WTC11 (cell line): ENCODE measurements around the gene BTD. TPM values are rescaled to one million over a fixed set of nuclear protein-coding genes. Genes with fewer than 3 reads are reported as not detected.

Experiments
- ATAC-seq: fragments of 200-7000 bp; cut with Tn5 transposase; 2 replicates; pipeline ENCODE4 v1.10.0; 2021; ENCODE audit warnings: mild to moderate bottlenecking, moderate library complexity
- CTCF ChIA-PET: fragments of 300-600 bp; sonication (Branson Sonifier 250); formaldehyde crosslinking; loops from one replicate; lab custom pipeline; 2021; ENCODE audit warnings: antibody characterized with exemption; lab: Charles Lee
- POLR2A ChIA-PET: fragments of 350-600 bp; sonication (Branson Sonifier 250); formaldehyde crosslinking; loops from one replicate; lab custom pipeline; 2021; ENCODE audit warnings: antibody characterized with exemption; lab: Charles Lee
- DNase-seq: peaks from one replicate; pipeline ENCODE4 v3.0.0; 2021; ENCODE audit warnings: low spot score
- H3K27ac Mint-ChIP-seq: 2 replicates; pipeline ENCODE4 v1.8.0; 2021; ENCODE audit warnings: mixed read lengths
- H3K27me3 Mint-ChIP-seq: 2 replicates; pipeline ENCODE4 v1.8.0; 2021; ENCODE audit warnings: low read depth, mild to moderate bottlenecking, moderate library complexity, mixed read lengths
- H3K36me3 Mint-ChIP-seq: 2 replicates; pipeline ENCODE4 v1.8.0; 2021; ENCODE audit warnings: mixed read lengths
- H3K4me1 Mint-ChIP-seq: 2 replicates; pipeline ENCODE4 v1.8.0; 2022; ENCODE audit warnings: mixed read lengths
- H3K4me3 Mint-ChIP-seq: 2 replicates; pipeline ENCODE4 v1.8.0; 2021; ENCODE audit warnings: mild to moderate bottlenecking, moderate library complexity, mixed read lengths
- H3K9me3 Mint-ChIP-seq: 2 replicates; pipeline ENCODE4 v1.8.0; 2021; ENCODE audit warnings: mixed read lengths
- ATF1 ChIP-seq: sonication (generic); formaldehyde crosslinking; IDR thresholded peaks from 2 replicates; pipeline ENCODE4 v1.8.1; 2023; ENCODE audit warnings: mild to moderate bottlenecking, moderate library complexity, missing genetic modification reagents
- CREB1 ChIP-seq: sonication (generic); formaldehyde crosslinking; IDR thresholded peaks from 2 replicates; pipeline ENCODE4 v1.8.0; 2023; ENCODE audit warnings: mild to moderate bottlenecking, missing genetic modification reagents
- ETV6 ChIP-seq: sonication (generic); formaldehyde crosslinking; IDR thresholded peaks from 2 replicates; pipeline ENCODE4 v1.8.1; 2022; ENCODE audit warnings: mild to moderate bottlenecking, missing genetic modification reagents
- FOXK1 ChIP-seq: sonication (generic); formaldehyde crosslinking; IDR thresholded peaks from 2 replicates; pipeline ENCODE4 v1.8.0; 2022; ENCODE audit warnings: mild to moderate bottlenecking, moderate library complexity, missing genetic modification reagents
- FOXP1 ChIP-seq: sonication (generic); formaldehyde crosslinking; IDR thresholded peaks from 2 replicates; pipeline ENCODE4 v1.8.0; 2022; ENCODE audit warnings: missing genetic modification reagents, mild to moderate bottlenecking, moderate library complexity, borderline replicate concordance
- GRHL2 ChIP-seq: fragments of 250-450 bp; sonication (Bioruptor Pico); IDR thresholded peaks from 2 replicates; pipeline ENCODE4 v1.8.0; 2022; ENCODE audit warnings: mild to moderate bottlenecking, moderate library complexity; ENCODE audit not compliant: insufficient replicate concordance, severe bottlenecking
- MYBL2 ChIP-seq: sonication (generic); formaldehyde crosslinking; IDR thresholded peaks from 2 replicates; pipeline ENCODE4 v1.8.1; 2023; ENCODE audit warnings: mild to moderate bottlenecking, moderate library complexity, missing genetic modification reagents
- NFYB ChIP-seq: sonication (generic); formaldehyde crosslinking; conservative IDR thresholded peaks from 2 replicates; pipeline ENCODE4 v1.8.0; 2022; ENCODE audit warnings: low read depth, missing genetic modification reagents
- SMAD4 ChIP-seq: sonication (generic); formaldehyde crosslinking; IDR thresholded peaks from 2 replicates; pipeline ENCODE4 v1.8.0; 2022; ENCODE audit warnings: mild to moderate bottlenecking, missing genetic modification reagents
- ZNF263 ChIP-seq: sonication (generic); formaldehyde crosslinking; IDR thresholded peaks from 2 replicates; pipeline ENCODE4 v1.8.1; 2022; ENCODE audit warnings: low read depth, mild to moderate bottlenecking, moderate library complexity, missing genetic modification reagents
- total RNA-seq: library from RNA; stranded (reverse); gene quantifications from 3 replicates; pipeline ENCODE4 v1.2.3, GENCODE V29; 2021
- TF ChIP-seq, protein P1 (sequence below): sonication (generic); formaldehyde crosslinking; conservative IDR thresholded peaks from 2 replicates; pipeline ENCODE4 v1.8.1; 2023; ENCODE audit warnings: mild to moderate bottlenecking, low read depth, missing genetic modification reagents, moderate library complexity
- TF ChIP-seq, protein P2 (sequence below): sonication (generic); formaldehyde crosslinking; IDR thresholded peaks from 2 replicates; pipeline ENCODE4 v1.8.0; 2022; ENCODE audit warnings: missing genetic modification reagents
- TF ChIP-seq, protein P3 (sequence below): fragments of 250-450 bp; sonication (Bioruptor Pico); IDR thresholded peaks from 2 replicates; pipeline ENCODE4 v1.9.0; 2021; ENCODE audit warnings: moderate library complexity, mild to moderate bottlenecking, inconsistent platforms, borderline replicate concordance
- TF ChIP-seq, protein P4 (sequence below): sonication (generic); formaldehyde crosslinking; IDR thresholded peaks from 2 replicates; pipeline ENCODE4 v1.8.1; 2023; ENCODE audit warnings: mild to moderate bottlenecking, missing genetic modification reagents, moderate library complexity
- TF ChIP-seq, protein P5 (sequence below): sonication (generic); formaldehyde crosslinking; IDR thresholded peaks from 2 replicates; pipeline ENCODE4 v1.8.1; 2023; ENCODE audit warnings: mild to moderate bottlenecking, missing genetic modification reagents, borderline replicate concordance
- TF ChIP-seq, protein P6 (sequence below): sonication (generic); formaldehyde crosslinking; IDR thresholded peaks from 2 replicates; pipeline ENCODE4 v1.8.1; 2022; ENCODE audit warnings: missing genetic modification reagents, borderline replicate concordance
- TF ChIP-seq, protein P7 (sequence below): sonication (generic); formaldehyde crosslinking; IDR thresholded peaks from 2 replicates; pipeline ENCODE4 v1.8.1; 2023; ENCODE audit warnings: mild to moderate bottlenecking, missing genetic modification reagents, moderate library complexity
- TF ChIP-seq, protein P8 (sequence below): fragments of 250-450 bp; sonication (Bioruptor Pico); IDR thresholded peaks from 2 replicates; pipeline ENCODE4 v1.9.0; 2021; ENCODE audit warnings: mild to moderate bottlenecking

Gene BTD
- total RNA-seq, 1 experiment from 2014 or later = 18.5 TPM

DNA sequence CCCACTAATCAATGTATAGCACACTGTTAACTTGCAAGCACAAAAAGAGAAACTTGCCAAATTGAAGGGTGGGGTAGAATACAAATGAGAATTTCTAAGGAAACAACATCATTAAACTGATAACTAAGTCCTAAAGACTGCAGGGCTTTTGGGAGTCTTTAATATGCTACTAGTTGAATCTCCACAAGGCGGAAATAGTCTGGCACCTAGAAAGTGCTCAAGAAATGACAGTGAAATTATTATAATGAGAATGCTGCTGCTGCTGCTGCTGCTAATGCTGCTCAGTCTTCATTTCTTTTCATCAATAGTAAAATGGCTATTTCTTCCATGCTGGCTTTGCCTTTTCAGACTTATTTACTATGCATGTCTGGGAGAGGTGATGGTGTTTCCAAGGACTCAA is 91.8 kb downstream of the BTD start:
- POLR2A ChIA-PET = no interaction called here
- TF ChIP-seq NFYB (CRISPR knock-in tag) (no peak), ATF1 (CRISPR knock-in tag) (no peak), FOXK1 (CRISPR knock-in tag) (no peak), SMAD4 (CRISPR knock-in tag) (no peak), GRHL2 (CRISPR knock-in tag) (no peak), CREB1 (CRISPR knock-in tag) (no peak), ETV6 (CRISPR knock-in tag) (no peak), MYBL2 (CRISPR knock-in tag) (no peak), FOXP1 (no peak), ZNF263 (CRISPR knock-in tag) (no peak)
- TF ChIP-seq, protein P1, sequence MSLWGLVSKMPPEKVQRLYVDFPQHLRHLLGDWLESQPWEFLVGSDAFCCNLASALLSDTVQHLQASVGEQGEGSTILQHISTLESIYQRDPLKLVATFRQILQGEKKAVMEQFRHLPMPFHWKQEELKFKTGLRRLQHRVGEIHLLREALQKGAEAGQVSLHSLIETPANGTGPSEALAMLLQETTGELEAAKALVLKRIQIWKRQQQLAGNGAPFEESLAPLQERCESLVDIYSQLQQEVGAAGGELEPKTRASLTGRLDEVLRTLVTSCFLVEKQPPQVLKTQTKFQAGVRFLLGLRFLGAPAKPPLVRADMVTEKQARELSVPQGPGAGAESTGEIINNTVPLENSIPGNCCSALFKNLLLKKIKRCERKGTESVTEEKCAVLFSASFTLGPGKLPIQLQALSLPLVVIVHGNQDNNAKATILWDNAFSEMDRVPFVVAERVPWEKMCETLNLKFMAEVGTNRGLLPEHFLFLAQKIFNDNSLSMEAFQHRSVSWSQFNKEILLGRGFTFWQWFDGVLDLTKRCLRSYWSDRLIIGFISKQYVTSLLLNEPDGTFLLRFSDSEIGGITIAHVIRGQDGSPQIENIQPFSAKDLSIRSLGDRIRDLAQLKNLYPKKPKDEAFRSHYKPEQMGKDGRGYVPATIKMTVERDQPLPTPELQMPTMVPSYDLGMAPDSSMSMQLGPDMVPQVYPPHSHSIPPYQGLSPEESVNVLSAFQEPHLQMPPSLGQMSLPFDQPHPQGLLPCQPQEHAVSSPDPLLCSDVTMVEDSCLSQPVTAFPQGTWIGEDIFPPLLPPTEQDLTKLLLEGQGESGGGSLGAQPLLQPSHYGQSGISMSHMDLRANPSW (CRISPR knock-in tag) = no peak
- TF ChIP-seq, protein P2, sequence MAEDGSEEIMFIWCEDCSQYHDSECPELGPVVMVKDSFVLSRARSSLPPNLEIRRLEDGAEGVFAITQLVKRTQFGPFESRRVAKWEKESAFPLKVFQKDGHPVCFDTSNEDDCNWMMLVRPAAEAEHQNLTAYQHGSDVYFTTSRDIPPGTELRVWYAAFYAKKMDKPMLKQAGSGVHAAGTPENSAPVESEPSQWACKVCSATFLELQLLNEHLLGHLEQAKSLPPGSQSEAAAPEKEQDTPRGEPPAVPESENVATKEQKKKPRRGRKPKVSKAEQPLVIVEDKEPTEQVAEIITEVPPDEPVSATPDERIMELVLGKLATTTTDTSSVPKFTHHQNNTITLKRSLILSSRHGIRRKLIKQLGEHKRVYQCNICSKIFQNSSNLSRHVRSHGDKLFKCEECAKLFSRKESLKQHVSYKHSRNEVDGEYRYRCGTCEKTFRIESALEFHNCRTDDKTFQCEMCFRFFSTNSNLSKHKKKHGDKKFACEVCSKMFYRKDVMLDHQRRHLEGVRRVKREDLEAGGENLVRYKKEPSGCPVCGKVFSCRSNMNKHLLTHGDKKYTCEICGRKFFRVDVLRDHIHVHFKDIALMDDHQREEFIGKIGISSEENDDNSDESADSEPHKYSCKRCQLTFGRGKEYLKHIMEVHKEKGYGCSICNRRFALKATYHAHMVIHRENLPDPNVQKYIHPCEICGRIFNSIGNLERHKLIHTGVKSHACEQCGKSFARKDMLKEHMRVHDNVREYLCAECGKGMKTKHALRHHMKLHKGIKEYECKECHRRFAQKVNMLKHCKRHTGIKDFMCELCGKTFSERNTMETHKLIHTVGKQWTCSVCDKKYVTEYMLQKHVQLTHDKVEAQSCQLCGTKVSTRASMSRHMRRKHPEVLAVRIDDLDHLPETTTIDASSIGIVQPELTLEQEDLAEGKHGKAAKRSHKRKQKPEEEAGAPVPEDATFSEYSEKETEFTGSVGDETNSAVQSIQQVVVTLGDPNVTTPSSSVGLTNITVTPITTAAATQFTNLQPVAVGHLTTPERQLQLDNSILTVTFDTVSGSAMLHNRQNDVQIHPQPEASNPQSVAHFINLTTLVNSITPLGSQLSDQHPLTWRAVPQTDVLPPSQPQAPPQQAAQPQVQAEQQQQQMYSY (CRISPR knock-in tag) = no peak
- TF ChIP-seq, protein P3, sequence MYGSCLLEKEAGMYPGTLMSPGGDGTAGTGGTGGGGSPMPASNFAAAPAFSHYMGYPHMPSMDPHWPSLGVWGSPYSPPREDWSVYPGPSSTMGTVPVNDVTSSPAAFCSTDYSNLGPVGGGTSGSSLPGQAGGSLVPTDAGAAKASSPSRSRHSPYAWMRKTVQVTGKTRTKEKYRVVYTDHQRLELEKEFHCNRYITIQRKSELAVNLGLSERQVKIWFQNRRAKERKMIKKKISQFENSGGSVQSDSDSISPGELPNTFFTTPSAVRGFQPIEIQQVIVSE = no peak
- TF ChIP-seq, protein P4, sequence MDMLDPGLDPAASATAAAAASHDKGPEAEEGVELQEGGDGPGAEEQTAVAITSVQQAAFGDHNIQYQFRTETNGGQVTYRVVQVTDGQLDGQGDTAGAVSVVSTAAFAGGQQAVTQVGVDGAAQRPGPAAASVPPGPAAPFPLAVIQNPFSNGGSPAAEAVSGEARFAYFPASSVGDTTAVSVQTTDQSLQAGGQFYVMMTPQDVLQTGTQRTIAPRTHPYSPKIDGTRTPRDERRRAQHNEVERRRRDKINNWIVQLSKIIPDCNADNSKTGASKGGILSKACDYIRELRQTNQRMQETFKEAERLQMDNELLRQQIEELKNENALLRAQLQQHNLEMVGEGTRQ (CRISPR knock-in tag) = no peak
- TF ChIP-seq, protein P5, sequence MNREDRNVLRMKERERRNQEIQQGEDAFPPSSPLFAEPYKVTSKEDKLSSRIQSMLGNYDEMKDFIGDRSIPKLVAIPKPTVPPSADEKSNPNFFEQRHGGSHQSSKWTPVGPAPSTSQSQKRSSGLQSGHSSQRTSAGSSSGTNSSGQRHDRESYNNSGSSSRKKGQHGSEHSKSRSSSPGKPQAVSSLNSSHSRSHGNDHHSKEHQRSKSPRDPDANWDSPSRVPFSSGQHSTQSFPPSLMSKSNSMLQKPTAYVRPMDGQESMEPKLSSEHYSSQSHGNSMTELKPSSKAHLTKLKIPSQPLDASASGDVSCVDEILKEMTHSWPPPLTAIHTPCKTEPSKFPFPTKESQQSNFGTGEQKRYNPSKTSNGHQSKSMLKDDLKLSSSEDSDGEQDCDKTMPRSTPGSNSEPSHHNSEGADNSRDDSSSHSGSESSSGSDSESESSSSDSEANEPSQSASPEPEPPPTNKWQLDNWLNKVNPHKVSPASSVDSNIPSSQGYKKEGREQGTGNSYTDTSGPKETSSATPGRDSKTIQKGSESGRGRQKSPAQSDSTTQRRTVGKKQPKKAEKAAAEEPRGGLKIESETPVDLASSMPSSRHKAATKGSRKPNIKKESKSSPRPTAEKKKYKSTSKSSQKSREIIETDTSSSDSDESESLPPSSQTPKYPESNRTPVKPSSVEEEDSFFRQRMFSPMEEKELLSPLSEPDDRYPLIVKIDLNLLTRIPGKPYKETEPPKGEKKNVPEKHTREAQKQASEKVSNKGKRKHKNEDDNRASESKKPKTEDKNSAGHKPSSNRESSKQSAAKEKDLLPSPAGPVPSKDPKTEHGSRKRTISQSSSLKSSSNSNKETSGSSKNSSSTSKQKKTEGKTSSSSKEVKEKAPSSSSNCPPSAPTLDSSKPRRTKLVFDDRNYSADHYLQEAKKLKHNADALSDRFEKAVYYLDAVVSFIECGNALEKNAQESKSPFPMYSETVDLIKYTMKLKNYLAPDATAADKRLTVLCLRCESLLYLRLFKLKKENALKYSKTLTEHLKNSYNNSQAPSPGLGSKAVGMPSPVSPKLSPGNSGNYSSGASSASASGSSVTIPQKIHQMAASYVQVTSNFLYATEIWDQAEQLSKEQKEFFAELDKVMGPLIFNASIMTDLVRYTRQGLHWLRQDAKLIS (CRISPR knock-in tag) = no peak
- TF ChIP-seq, protein P6, sequence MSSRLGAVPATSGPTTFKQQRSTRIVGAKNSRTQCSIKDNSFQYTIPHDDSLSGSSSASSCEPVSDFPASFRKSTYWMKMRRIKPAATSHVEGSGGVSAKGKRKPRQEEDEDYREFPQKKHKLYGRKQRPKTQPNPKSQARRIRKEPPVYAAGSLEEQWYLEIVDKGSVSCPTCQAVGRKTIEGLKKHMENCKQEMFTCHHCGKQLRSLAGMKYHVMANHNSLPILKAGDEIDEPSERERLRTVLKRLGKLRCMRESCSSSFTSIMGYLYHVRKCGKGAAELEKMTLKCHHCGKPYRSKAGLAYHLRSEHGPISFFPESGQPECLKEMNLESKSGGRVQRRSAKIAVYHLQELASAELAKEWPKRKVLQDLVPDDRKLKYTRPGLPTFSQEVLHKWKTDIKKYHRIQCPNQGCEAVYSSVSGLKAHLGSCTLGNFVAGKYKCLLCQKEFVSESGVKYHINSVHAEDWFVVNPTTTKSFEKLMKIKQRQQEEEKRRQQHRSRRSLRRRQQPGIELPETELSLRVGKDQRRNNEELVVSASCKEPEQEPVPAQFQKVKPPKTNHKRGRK (CRISPR knock-in tag) = no peak
- TF ChIP-seq, protein P7, sequence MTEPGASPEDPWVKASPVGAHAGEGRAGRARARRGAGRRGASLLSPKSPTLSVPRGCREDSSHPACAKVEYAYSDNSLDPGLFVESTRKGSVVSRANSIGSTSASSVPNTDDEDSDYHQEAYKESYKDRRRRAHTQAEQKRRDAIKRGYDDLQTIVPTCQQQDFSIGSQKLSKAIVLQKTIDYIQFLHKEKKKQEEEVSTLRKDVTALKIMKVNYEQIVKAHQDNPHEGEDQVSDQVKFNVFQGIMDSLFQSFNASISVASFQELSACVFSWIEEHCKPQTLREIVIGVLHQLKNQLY = no peak
- TF ChIP-seq, protein P8, sequence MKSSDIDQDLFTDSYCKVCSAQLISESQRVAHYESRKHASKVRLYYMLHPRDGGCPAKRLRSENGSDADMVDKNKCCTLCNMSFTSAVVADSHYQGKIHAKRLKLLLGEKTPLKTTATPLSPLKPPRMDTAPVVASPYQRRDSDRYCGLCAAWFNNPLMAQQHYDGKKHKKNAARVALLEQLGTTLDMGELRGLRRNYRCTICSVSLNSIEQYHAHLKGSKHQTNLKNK (CRISPR knock-in tag) = no peak
- H3K27ac Mint-ChIP-seq = no peak overlapping the region

More for the DNA sequence above, 91.8 kb downstream of the BTD start:
- peaks cover 20% of the 10 kb centered on the region for H3K36me3 Mint-ChIP-seq
- H3K4me3 Mint-ChIP-seq = no peak overlapping the region
- no peaks in the 10 kb centered on the region for H3K4me1 Mint-ChIP-seq
- H3K27me3 Mint-ChIP-seq = no peaks in the 10 kb centered on the region
- DNase-seq = no peak
- H3K9me3 Mint-ChIP-seq = no peaks in the 10 kb centered on the region
- ATAC-seq = no peak
- CTCF ChIA-PET = no interaction called here
